Muscle layer of colon (tissue), 2 donors: ENCODE results near the gene KRTAP10-9.
"Not testable (repeated sequence)": the region's sequence is repeated elsewhere in the genome, so short reads cannot be mapped to it uniquely, and the experiment has no call there.

Experiments
- H3K27ac ChIP-seq: one replicate; pipeline ENCODE4 v1.7.0; 2013; ENCODE audit warnings: low read depth, mild to moderate bottlenecking, low read length, moderate library complexity
- H3K27me3 ChIP-seq, 2 donors: one replicate each; pipeline ENCODE4 v1.7.0; 2013; ENCODE audit warnings: low read length in 2 of 2, mild to moderate bottlenecking in 2 of 2; ENCODE audit not compliant: insufficient read depth in 2 of 2, control insufficient read depth in 1 of 2
- H3K36me3 ChIP-seq: one replicate; pipeline ENCODE4 v1.7.0; 2013; ENCODE audit warnings: mild to moderate bottlenecking, low read length; ENCODE audit not compliant: insufficient read depth
- H3K4me1 ChIP-seq: one replicate; pipeline ENCODE4 v1.7.0; 2013; ENCODE audit warnings: mild to moderate bottlenecking, low read length; ENCODE audit not compliant: insufficient read depth
- H3K4me3 ChIP-seq, 2 donors: one replicate each; pipeline ENCODE4 v1.7.0; 2013; ENCODE audit warnings: low read length in 2 of 2, low read depth in 1 of 2, mild to moderate bottlenecking in 1 of 2, moderate library complexity in 1 of 2
- H3K9ac ChIP-seq: one replicate; pipeline ENCODE4 v1.7.0; 2013; ENCODE audit warnings: low read length
- H3K9me3 ChIP-seq: one replicate; pipeline ENCODE4 v1.7.0; 2013; ENCODE audit warnings: mild to moderate bottlenecking, low read length
- donor health status: abdominal sarcoma.
- donor health status: Adenocarcinoma of cecum.

The KRTAP10-9 gene

GRCh38 chr21:44599264-44600029 lies 27.4 kb upstream of the KRTAP10-9 start:
- H3K9me3 ChIP-seq, result peaks cover 6% of the 10 kb centered on the region
- no peak overlapping the region for H3K9ac ChIP-seq
- peaks cover 0 to 19% of the 10 kb centered on the region in 2 donors for H3K27me3 ChIP-seq
- H3K36me3 ChIP-seq, result no peaks in the 10 kb centered on the region
- H3K4me1 ChIP-seq, result no peaks in the 10 kb centered on the region
- H3K27ac ChIP-seq, result no peak overlapping the region
- H3K4me3 ChIP-seq, result no peak overlapping the region

GRCh38 chr21:44600118-44600978 lies 26.5 kb upstream of the KRTAP10-9 start, which contains the start of gene KRTAP10-7:
KRTAP10-7 (plus strand) TSS chr21:44600597; CDS start chr21:44600622, 25 bp downstream.
- H3K27ac ChIP-seq, H3K4me3 ChIP-seq, H3K9me3 ChIP-seq, H3K4me1 ChIP-seq, H3K36me3 ChIP-seq, H3K9ac ChIP-seq: not testable (repeated sequence)
- peaks cover 0 to 19% of the 10 kb centered on the region in 2 donors for H3K27me3 ChIP-seq

DNA sequence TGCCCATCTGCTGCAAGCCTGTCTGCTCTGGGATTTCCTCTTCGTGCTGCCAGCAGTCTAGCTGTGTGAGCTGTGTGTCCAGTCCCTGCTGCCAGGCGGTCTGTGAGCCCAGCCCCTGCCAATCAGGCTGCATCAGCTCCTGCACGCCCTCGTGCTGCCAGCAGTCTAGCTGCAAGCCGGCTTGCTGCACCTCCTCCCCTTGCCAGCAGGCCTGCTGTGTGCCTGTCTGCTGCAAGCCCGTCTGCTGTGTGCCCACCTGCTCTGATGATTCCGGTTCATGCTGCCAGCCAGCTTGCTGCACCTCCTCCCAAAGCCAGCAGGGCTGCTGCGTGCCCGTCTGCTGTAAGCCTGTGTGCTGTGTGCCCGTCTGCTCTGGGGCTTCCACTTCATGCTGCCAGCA lies 25.8 kb upstream of the KRTAP10-9 start:
- not testable (repeated sequence) for H3K9ac ChIP-seq, H3K36me3 ChIP-seq, H3K27ac ChIP-seq, H3K4me1 ChIP-seq, H3K9me3 ChIP-seq, H3K4me3 ChIP-seq
- peaks cover 0 to 19% of the 10 kb centered on the region in 2 donors for H3K27me3 ChIP-seq

- H3K4me3 ChIP-seq, result no peak overlapping the region
- peaks cover 7% of the 10 kb centered on the region for H3K9me3 ChIP-seq
- peaks cover 0 to 19% of the 10 kb centered on the region in 2 donors for H3K27me3 ChIP-seq
- H3K36me3 ChIP-seq, result no peaks in the 10 kb centered on the region
- H3K9ac ChIP-seq, result no peak overlapping the region
- H3K27ac ChIP-seq, result no peak overlapping the region
- H3K4me1 ChIP-seq, result no peaks in the 10 kb centered on the region
Measured at GRCh38 chr21:44601596-44602462, 25.1 kb upstream of the KRTAP10-9 start.

- Histone ChIP-seq H3K36me3 (no peaks in the 10 kb centered on the region), H3K9me3 (peaks cover 7% of the 10 kb centered on the region), H3K4me1 (no peaks in the 10 kb centered on the region), H3K27me3 (peaks cover 0 to 19% of the 10 kb centered on the region in 2 donors), H3K9ac (no peak overlapping the region), H3K4me3 (no peak overlapping the region), H3K27ac (no peak overlapping the region)
Measured at GRCh38 chr21:44602463-44602850, 24.4 kb upstream of the KRTAP10-9 start.

- Histone ChIP-seq H3K36me3 (no peaks in the 10 kb centered on the region), H3K4me1 (no peaks in the 10 kb centered on the region), H3K27me3 (peaks cover 0 to 19% of the 10 kb centered on the region in 2 donors), H3K27ac (no peak overlapping the region), H3K9me3 (peaks cover 7% of the 10 kb centered on the region), H3K9ac (no peak overlapping the region), H3K4me3 (no peak overlapping the region)
Measured at GRCh38 chr21:44603109-44603875, 23.6 kb upstream of the KRTAP10-9 start.

GRCh38 chr21:44603911-44604310 lies 23.0 kb upstream of the KRTAP10-9 start:
- peaks cover 0 to 19% of the 10 kb centered on the region in 2 donors for H3K27me3 ChIP-seq
- peaks cover 7% of the 10 kb centered on the region for H3K9me3 ChIP-seq
- H3K4me1 ChIP-seq, result no peaks in the 10 kb centered on the region
- no peak overlapping the region for H3K9ac ChIP-seq
- no peak overlapping the region for H3K27ac ChIP-seq
- H3K36me3 ChIP-seq, result no peaks in the 10 kb centered on the region
- no peak overlapping the region for H3K4me3 ChIP-seq

GRCh38 chr21:44606495-44606894 lies 20.4 kb upstream of the KRTAP10-9 start:
- Histone ChIP-seq H3K27me3 (peaks cover 0 to 11% of the 10 kb centered on the region in 2 donors), H3K9ac (no peak overlapping the region), H3K27ac (no peak overlapping the region), H3K4me1 (no peaks in the 10 kb centered on the region), H3K9me3 (peaks cover 7% of the 10 kb centered on the region), H3K4me3 (no peak overlapping the region), H3K36me3 (no peaks in the 10 kb centered on the region)

DNA sequence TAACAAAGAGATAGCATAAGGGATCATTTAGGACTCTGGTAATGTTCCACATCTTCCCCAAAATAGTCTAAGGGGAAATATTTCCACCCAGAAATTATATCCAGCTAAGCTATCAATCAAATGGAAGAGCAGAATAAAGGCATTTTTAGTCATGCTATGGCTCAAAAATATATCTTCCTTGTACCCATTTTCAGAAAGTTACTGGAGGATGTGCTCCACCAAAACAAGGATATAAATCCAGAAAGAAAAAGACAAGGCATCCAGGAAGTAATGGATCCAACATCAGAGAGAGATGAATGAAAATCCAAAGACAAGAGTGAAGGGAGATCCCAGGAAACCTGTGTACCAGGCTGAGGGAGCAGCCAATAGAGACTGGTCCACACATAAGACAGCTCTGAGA lies 17.7 kb upstream of the KRTAP10-9 start:
- no peak overlapping the region for H3K4me3 ChIP-seq
- H3K4me1 ChIP-seq, result no peaks in the 10 kb centered on the region
- peaks cover 3% of the 10 kb centered on the region for H3K9me3 ChIP-seq
- H3K27me3 ChIP-seq, result peaks cover 0 to 9% of the 10 kb centered on the region in 2 donors
- H3K36me3 ChIP-seq, result no peaks in the 10 kb centered on the region
- no peak overlapping the region for H3K9ac ChIP-seq
- H3K27ac ChIP-seq, result no peak overlapping the region

DNA sequence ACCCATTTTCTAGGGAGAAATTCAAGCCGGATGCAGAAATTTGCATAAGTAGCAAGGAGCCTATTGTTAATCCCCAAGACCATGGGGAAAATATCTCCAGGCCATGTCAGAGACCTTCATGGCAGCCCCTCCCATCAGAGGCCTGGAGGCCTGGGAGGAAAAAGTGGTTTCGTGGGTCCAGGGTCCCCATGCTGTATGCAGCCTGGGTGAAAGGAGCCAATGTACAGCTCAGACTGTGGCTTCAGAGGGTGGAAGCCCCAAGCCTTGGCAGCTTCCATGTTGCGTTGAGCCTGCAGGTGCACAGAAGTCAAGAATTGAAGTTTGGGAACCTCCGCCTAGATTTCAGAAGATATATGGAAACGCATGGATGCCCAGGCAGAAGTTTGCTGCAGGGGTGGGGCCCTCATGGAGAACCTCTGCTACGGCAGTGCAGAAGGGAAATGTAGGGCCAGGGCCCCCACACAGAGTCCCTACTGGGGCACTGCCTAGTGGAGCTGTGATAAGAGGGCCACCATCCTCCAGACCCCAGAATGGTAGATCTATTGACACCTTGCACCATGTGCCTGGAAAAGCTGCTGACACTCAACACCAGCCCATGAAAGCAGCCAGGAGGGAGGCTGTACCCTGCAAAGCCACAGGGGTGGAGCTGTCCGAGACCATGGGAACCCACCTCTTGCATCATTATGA lies 16.6 kb upstream of the KRTAP10-9 start:
- H3K27ac ChIP-seq, H3K4me3 ChIP-seq, H3K36me3 ChIP-seq, H3K4me1 ChIP-seq, H3K9ac ChIP-seq, H3K9me3 ChIP-seq, H3K27me3 ChIP-seq: not testable (repeated sequence)
